NCI-H2196 treated with DMSO at 0.1 percent for 48 hours (cell line): ENCODE data around the gene NF1.
A peak's percentile ranks its signal among the peaks of the same experiment; 100 is the strongest.
"Not testable (repeated sequence)": the region's sequence is repeated elsewhere in the genome, so short reads cannot be mapped to it uniquely, and the experiment has no call there.

Source experiments
- DNase-seq: peaks from one replicate; lab custom pipeline; 2025; ENCODE audit not compliant: unreplicated experiment; lab: John Stamatoyannopoulos, UW

The NF1 gene

GRCh38 chr17:31094600-31095235 lies at the start of gene NF1:
TSS of gene NF1 (plus strand) at chr17:31094977. CDS start at chr17:31095310, 333 bp downstream.
- DNase-seq = peak; percentile 64

- DNase-seq = not testable (repeated sequence)
Observed at GRCh38 chr17:31046856-31047425, 47.8 kb upstream of the NF1 start.

GRCh38 chr17:31048142-31048541 lies 46.6 kb upstream of the NF1 start:
- no peak for DNase-seq

GRCh38 chr17:31048780-31049179 lies 46.0 kb upstream of the NF1 start:
- no peak for DNase-seq

- no peak for DNase-seq
Observed at GRCh38 chr17:31050948-31051347, 43.8 kb upstream of the NF1 start.

GRCh38 chr17:31051506-31051905 lies 43.3 kb upstream of the NF1 start:
- no peak for DNase-seq

- no peak for DNase-seq
Observed at GRCh38 chr17:31052187-31052889, 42.4 kb upstream of the NF1 start.

GRCh38 chr17:31053071-31053470 lies 41.7 kb upstream of the NF1 start:
- no peak for DNase-seq

- DNase-seq = no peak
Observed at GRCh38 chr17:31054761-31055160, 40.0 kb upstream of the NF1 start.

GRCh38 chr17:31058976-31059375 lies 35.8 kb upstream of the NF1 start:
- no peak for DNase-seq

GRCh38 chr17:31060791-31061550 lies 33.8 kb upstream of the NF1 start:
- DNase-seq = no peak

- no peak for DNase-seq
Observed at GRCh38 chr17:31061678-31062077, 33.1 kb upstream of the NF1 start.

GRCh38 chr17:31062346-31062745 lies 32.4 kb upstream of the NF1 start:
- no peak for DNase-seq

GRCh38 chr17:31064707-31065106 lies 30.1 kb upstream of the NF1 start:
- DNase-seq = no peak

GRCh38 chr17:31067691-31068184 lies 27.0 kb upstream of the NF1 start:
- DNase-seq = no peak

GRCh38 chr17:31068291-31068690 lies 26.5 kb upstream of the NF1 start:
- no peak for DNase-seq

GRCh38 chr17:31072186-31072585 lies 22.6 kb upstream of the NF1 start:
- no peak for DNase-seq

GRCh38 chr17:31073411-31073810 lies 21.4 kb upstream of the NF1 start:
- no peak for DNase-seq

- no peak for DNase-seq
Observed at GRCh38 chr17:31074772-31075555, 19.8 kb upstream of the NF1 start.

- DNase-seq = no peak
Observed at GRCh38 chr17:31078290-31078689, 16.5 kb upstream of the NF1 start.

- no peak for DNase-seq
Observed at GRCh38 chr17:31079731-31080130, 15.0 kb upstream of the NF1 start.
